Measurements from ENCODE around the gene MYO1F.

MYO1F gene

GRCh38 chr19:8491574-8491973 lies 85.7 kb downstream of the MYO1F start:
- no peak for DNase-seq (ENCODE audit: low read depth, low spot score)

GRCh38 chr19:8490873-8491272 lies 86.4 kb downstream of the MYO1F start:
- DNase-seq (ENCODE audit: low read depth, low spot score) = no peak

- DNase-seq (ENCODE audit: low read depth, low spot score) = no peak
Observed at GRCh38 chr19:8490395-8490760, 86.9 kb downstream of the MYO1F start.

GRCh38 chr19:8489561-8490394 lies 87.5 kb downstream of the MYO1F start:
- no peak for DNase-seq (ENCODE audit: low read depth, low spot score)

GRCh38 chr19:8488365-8488764 lies 88.9 kb downstream of the MYO1F start:
- DNase-seq (ENCODE audit: low read depth, low spot score) = no peak

GRCh38 chr19:8487137-8487851 lies 89.9 kb downstream of the MYO1F start:
- DNase-seq (ENCODE audit: low read depth, low spot score) = no peak

- no peak for DNase-seq (ENCODE audit: low read depth, low spot score)
Observed at GRCh38 chr19:8486661-8487136, 90.5 kb downstream of the MYO1F start.

- DNase-seq (ENCODE audit: low read depth, low spot score) = no peak
Observed at GRCh38 chr19:8485561-8486371, 91.5 kb downstream of the MYO1F start.

GRCh38 chr19:8484331-8484894 lies 92.8 kb downstream of the MYO1F start:
- no peak for DNase-seq (ENCODE audit: low read depth, low spot score)

- no peak for DNase-seq (ENCODE audit: low read depth, low spot score)
Observed at GRCh38 chr19:8483165-8483564, 94.1 kb downstream of the MYO1F start.

- DNase-seq (ENCODE audit: low read depth, low spot score) = no peak
Observed at GRCh38 chr19:8482696-8483095, 94.5 kb downstream of the MYO1F start.

GRCh38 chr19:8481616-8482015 lies 95.6 kb downstream of the MYO1F start:
- DNase-seq (ENCODE audit: low read depth, low spot score) = no peak

GRCh38 chr19:8481201-8481600 lies 96.0 kb downstream of the MYO1F start:
- no peak for DNase-seq (ENCODE audit: low read depth, low spot score)

GRCh38 chr19:8478598-8478997 lies 98.6 kb downstream of the MYO1F start:
- DNase-seq (ENCODE audit: low read depth, low spot score) = no peak

- DNase-seq (ENCODE audit: low read depth, low spot score) = no peak
Observed at GRCh38 chr19:8477889-8478288, 99.4 kb downstream of the MYO1F start.

- DNase-seq (ENCODE audit: low read depth, low spot score) = no peak
Observed at GRCh38 chr19:8476524-8476923, 100.7 kb downstream of the MYO1F start.

GRCh38 chr19:8475005-8475404 lies 102.2 kb downstream of the MYO1F start:
- no peak for DNase-seq (ENCODE audit: low read depth, low spot score)

GRCh38 chr19:8473648-8474476 lies 103.4 kb downstream of the MYO1F start:
- no peak for DNase-seq (ENCODE audit: low read depth, low spot score)

Measured in iPS DF 19.7 (cell line).